ENCODE data around the gene CTNNA2. TPM values are rescaled to one million over a fixed set of nuclear protein-coding genes. Genes with fewer than 3 reads are reported as not detected.

CTNNA2 gene
- total RNA-seq, 1 experiment from 2014 or later = not detected

GRCh38 chr2:79798776-79799175 is 285.9 kb downstream of the CTNNA2 start:
- ChIA-PET CTCF (no interaction called here), POLR2A (ENCODE audit: unreplicated experiment) (no interaction called here)
- BruUV-seq (replicated peaks) = no TSS peak
- Histone ChIP-seq H3K4me2 (no peak overlapping the region), H3K4me1 (replicated peaks; ENCODE audit: insufficient read depth) (no peaks in the 10 kb centered on the region), H3K36me3 (ENCODE audit: low read depth) (no peaks in the 10 kb centered on the region), H4K20me1 (ENCODE audit: insufficient read depth) (no peaks in the 10 kb centered on the region), H3K4me3 (no peak overlapping the region), H3K27me3 (ENCODE audit: insufficient read depth, low read depth) (0 out of 2 replicates have a peak, but pooled peaks cover 7% of the 10 kb centered on the region), H3K79me2 (ENCODE audit: low read depth) (no peaks in the 10 kb centered on the region), H3F3A (ENCODE audit: insufficient read depth, low read depth) (no peaks in the 10 kb centered on the region), H3K9me3 (ENCODE audit: insufficient read depth, low read depth) (no peaks in the 10 kb centered on the region), H3K27ac (no peak overlapping the region), H2AFZ (no peak overlapping the region), H3K9me2 (ENCODE audit: insufficient read depth) (no peaks in the 10 kb centered on the region)
- intact Hi-C loops (cut with micrococcal nuclease; ENCODE audit: unreplicated experiment) = no loop called here
- TF ChIP-seq, protein P1, sequence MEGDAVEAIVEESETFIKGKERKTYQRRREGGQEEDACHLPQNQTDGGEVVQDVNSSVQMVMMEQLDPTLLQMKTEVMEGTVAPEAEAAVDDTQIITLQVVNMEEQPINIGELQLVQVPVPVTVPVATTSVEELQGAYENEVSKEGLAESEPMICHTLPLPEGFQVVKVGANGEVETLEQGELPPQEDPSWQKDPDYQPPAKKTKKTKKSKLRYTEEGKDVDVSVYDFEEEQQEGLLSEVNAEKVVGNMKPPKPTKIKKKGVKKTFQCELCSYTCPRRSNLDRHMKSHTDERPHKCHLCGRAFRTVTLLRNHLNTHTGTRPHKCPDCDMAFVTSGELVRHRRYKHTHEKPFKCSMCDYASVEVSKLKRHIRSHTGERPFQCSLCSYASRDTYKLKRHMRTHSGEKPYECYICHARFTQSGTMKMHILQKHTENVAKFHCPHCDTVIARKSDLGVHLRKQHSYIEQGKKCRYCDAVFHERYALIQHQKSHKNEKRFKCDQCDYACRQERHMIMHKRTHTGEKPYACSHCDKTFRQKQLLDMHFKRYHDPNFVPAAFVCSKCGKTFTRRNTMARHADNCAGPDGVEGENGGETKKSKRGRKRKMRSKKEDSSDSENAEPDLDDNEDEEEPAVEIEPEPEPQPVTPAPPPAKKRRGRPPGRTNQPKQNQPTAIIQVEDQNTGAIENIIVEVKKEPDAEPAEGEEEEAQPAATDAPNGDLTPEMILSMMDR (conservative IDR thresholded peaks at IDR 0.05) = no peak
- TF ChIP-seq EZH2 (IDR thresholded peaks at IDR 0.05; ENCODE audit: low read depth) = no peak
- no peak for DNase-seq

GRCh38 chr2:79799729-79800128 is 286.9 kb downstream of the CTNNA2 start:
- no peak overlapping the region for H3K4me2 ChIP-seq
- no peaks in the 10 kb centered on the region for H3K9me2 ChIP-seq (ENCODE audit: insufficient read depth)
- ChIA-PET POLR2A (ENCODE audit: unreplicated experiment) (no interaction called here), CTCF (no interaction called here)
- H3K36me3 ChIP-seq (ENCODE audit: low read depth) = no peaks in the 10 kb centered on the region
- no peaks in the 10 kb centered on the region for H3K79me2 ChIP-seq (ENCODE audit: low read depth)
- no peaks in the 10 kb centered on the region for H3F3A ChIP-seq (ENCODE audit: insufficient read depth, low read depth)
- no peak overlapping the region for H2AFZ ChIP-seq
- H3K27ac ChIP-seq = no peak overlapping the region
- no peaks in the 10 kb centered on the region for H3K4me1 ChIP-seq (replicated peaks; ENCODE audit: insufficient read depth)
- H3K9me3 ChIP-seq (ENCODE audit: insufficient read depth, low read depth) = no peaks in the 10 kb centered on the region
- H3K27me3 ChIP-seq (ENCODE audit: insufficient read depth, low read depth) = 0 out of 2 replicates have a peak, but pooled peaks cover 7% of the 10 kb centered on the region
- H3K4me3 ChIP-seq = no peak overlapping the region
- H4K20me1 ChIP-seq (ENCODE audit: insufficient read depth) = no peaks in the 10 kb centered on the region
- no peak for DNase-seq
- intact Hi-C loops (cut with micrococcal nuclease; ENCODE audit: unreplicated experiment) = no loop called here
- BruUV-seq (replicated peaks) = no TSS peak
- TF ChIP-seq EZH2 (IDR thresholded peaks at IDR 0.05; ENCODE audit: low read depth) = no peak
- TF ChIP-seq, protein P1 (conservative IDR thresholded peaks at IDR 0.05) = no peak

- Histone ChIP-seq H3K9me3 (ENCODE audit: insufficient read depth, low read depth) (no peaks in the 10 kb centered on the region), H2AFZ (no peak overlapping the region), H3K27me3 (ENCODE audit: insufficient read depth, low read depth) (0 out of 2 replicates have a peak, but pooled peaks cover 4% of the 10 kb centered on the region), H3F3A (ENCODE audit: insufficient read depth, low read depth) (no peaks in the 10 kb centered on the region), H3K4me2 (no peak overlapping the region), H3K27ac (no peak overlapping the region), H3K79me2 (ENCODE audit: low read depth) (no peaks in the 10 kb centered on the region), H4K20me1 (ENCODE audit: insufficient read depth) (no peaks in the 10 kb centered on the region), H3K9me2 (ENCODE audit: insufficient read depth) (no peaks in the 10 kb centered on the region), H3K4me3 (no peak overlapping the region), H3K36me3 (ENCODE audit: low read depth) (no peaks in the 10 kb centered on the region), H3K4me1 (replicated peaks; ENCODE audit: insufficient read depth) (no peaks in the 10 kb centered on the region)
- TF ChIP-seq, protein P1 (conservative IDR thresholded peaks at IDR 0.05) = no peak
- no peak for TF ChIP-seq EZH2 (IDR thresholded peaks at IDR 0.05; ENCODE audit: low read depth)
- CTCF ChIA-PET = no interaction called here
- DNase-seq = no peak
- intact Hi-C loops (cut with micrococcal nuclease; ENCODE audit: unreplicated experiment) = no loop called here
- BruUV-seq (replicated peaks) = no TSS peak
- POLR2A ChIA-PET (ENCODE audit: unreplicated experiment) = no interaction called here
Observed at GRCh38 chr2:79801082-79801481, 288.2 kb downstream of the CTNNA2 start.

Data from PC-9 (cell line).